ENCODE measurements around the gene ELOVL6.

Gene ELOVL6

DNA sequence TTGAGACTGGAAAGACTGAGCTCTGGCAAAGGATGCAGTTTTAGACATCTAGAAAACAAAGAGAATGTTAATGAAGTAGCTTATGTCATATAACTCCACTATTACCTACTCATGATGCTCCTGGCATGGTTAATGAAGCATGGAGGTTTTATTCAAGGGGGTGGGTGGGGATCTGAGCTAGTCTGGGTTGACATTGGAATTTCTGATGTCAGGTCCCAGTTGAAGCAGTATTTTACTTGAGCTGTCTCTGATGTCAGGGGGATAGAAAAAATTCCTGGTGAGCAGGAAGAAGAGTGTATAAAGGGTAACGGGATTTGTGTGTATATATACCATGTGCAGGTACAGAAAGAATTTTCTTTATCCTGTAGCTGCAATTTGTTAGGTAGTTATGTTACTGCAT, 102.0 kb downstream of the ELOVL6 start:
- Histone ChIP-seq H2AFZ (ENCODE audit: low read depth) (no peak overlapping the region), H3K79me2 (ENCODE audit: insufficient read depth, low read depth) (no peaks in the 10 kb centered on the region), H3K27ac (no peak overlapping the region), H3K4me3 (IDR thresholded peaks at IDR 0.05; ENCODE audit: insufficient read depth, low read depth, low read length) (no peak overlapping the region), H3K9ac (no peak overlapping the region), H4K20me1 (ENCODE audit: insufficient read depth) (no peaks in the 10 kb centered on the region), H3K27me3 (ENCODE audit: insufficient read depth, low read depth) (no peaks in the 10 kb centered on the region), H3K4me2 (no peak overlapping the region), H3K4me1 (ENCODE audit: low read depth, poor library complexity, severe bottlenecking) (no peaks in the 10 kb centered on the region), H3K36me3 (ENCODE audit: insufficient read depth) (no peaks in the 10 kb centered on the region)
- TF ChIP-seq, protein P1, sequence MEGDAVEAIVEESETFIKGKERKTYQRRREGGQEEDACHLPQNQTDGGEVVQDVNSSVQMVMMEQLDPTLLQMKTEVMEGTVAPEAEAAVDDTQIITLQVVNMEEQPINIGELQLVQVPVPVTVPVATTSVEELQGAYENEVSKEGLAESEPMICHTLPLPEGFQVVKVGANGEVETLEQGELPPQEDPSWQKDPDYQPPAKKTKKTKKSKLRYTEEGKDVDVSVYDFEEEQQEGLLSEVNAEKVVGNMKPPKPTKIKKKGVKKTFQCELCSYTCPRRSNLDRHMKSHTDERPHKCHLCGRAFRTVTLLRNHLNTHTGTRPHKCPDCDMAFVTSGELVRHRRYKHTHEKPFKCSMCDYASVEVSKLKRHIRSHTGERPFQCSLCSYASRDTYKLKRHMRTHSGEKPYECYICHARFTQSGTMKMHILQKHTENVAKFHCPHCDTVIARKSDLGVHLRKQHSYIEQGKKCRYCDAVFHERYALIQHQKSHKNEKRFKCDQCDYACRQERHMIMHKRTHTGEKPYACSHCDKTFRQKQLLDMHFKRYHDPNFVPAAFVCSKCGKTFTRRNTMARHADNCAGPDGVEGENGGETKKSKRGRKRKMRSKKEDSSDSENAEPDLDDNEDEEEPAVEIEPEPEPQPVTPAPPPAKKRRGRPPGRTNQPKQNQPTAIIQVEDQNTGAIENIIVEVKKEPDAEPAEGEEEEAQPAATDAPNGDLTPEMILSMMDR (conservative IDR thresholded peaks at IDR 0.05; ENCODE audit: low read depth, low read length), result no peak

DNA sequence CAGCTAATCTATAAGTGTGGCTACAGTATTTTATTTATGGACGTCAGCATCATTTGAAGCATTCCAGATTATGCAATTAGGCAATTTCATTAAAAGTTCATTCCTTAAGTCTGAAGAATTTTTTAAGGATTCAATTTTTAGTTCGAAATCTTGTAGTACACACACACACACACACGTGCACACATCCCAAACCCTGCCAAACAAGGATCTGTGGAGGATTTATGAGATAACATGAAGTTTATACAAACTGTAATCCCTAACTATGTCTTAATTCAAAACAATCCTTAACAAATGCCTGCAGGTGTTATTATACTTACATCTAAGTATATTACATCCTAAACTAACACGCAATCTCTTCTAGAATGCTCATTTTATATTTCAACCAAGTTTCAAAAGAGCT, 105.8 kb downstream of the ELOVL6 start:
- Histone ChIP-seq H3K9ac (no peak overlapping the region), H4K20me1 (ENCODE audit: insufficient read depth) (no peaks in the 10 kb centered on the region), H3K4me3 (IDR thresholded peaks at IDR 0.05; ENCODE audit: insufficient read depth, low read depth, low read length) (no peak overlapping the region), H3K36me3 (ENCODE audit: insufficient read depth) (no peaks in the 10 kb centered on the region), H3K27me3 (ENCODE audit: insufficient read depth, low read depth) (no peaks in the 10 kb centered on the region), H3K4me1 (ENCODE audit: low read depth, poor library complexity, severe bottlenecking) (peaks cover 28% of the 10 kb centered on the region), H3K4me2 (no peak overlapping the region), H2AFZ (ENCODE audit: low read depth) (no peak overlapping the region), H3K79me2 (ENCODE audit: insufficient read depth, low read depth) (no peaks in the 10 kb centered on the region), H3K27ac (no peak overlapping the region)
- TF ChIP-seq, protein P1 (conservative IDR thresholded peaks at IDR 0.05; ENCODE audit: low read depth, low read length), result no peak

DNA sequence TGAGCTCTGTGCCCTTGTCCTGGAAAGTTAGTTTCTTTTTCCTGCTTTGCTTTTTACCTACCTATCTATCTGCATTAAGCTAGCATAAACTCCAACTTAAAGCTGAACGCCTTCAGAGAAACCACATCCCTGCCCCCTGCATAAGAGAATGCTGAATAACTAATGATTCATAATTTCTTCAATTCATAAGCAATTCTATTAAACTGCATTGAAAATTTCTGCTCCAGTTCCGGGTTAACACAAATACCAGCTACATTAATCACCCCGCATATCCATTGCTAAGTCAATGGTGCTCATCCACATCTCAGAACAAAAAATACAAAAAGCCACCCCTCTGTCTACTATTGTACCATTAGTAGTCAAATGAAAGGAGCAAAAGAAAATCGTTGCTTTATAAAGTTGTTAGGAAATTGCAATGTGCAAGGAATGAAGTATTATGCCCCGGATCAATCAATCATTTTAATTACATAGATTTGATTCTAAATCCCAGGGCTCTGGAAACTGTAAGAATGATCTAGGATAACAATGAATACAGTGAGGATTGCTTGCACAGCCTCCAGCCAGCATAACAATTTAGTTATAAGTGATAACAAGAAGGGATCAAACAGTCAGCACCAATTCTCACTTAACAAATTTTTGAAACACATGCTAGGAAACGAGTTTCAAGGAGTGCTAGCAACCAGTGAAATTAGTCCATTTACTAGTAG, 106.8 kb downstream of the ELOVL6 start:
- peaks cover 33% of the 10 kb centered on the region for H3K4me1 ChIP-seq (ENCODE audit: low read depth, poor library complexity, severe bottlenecking)
- H3K79me2 ChIP-seq (ENCODE audit: insufficient read depth, low read depth), result no peaks in the 10 kb centered on the region
- H3K36me3 ChIP-seq (ENCODE audit: insufficient read depth), result no peaks in the 10 kb centered on the region
- no peak overlapping the region for H2AFZ ChIP-seq (ENCODE audit: low read depth)
- H3K9ac ChIP-seq, result no peak overlapping the region
- H3K4me2 ChIP-seq, result no peak overlapping the region
- H4K20me1 ChIP-seq (ENCODE audit: insufficient read depth), result no peaks in the 10 kb centered on the region
- no peaks in the 10 kb centered on the region for H3K27me3 ChIP-seq (ENCODE audit: insufficient read depth, low read depth)
- no peak overlapping the region for H3K27ac ChIP-seq
- no peak overlapping the region for H3K4me3 ChIP-seq (IDR thresholded peaks at IDR 0.05; ENCODE audit: insufficient read depth, low read depth, low read length)
- TF ChIP-seq, protein P1 (conservative IDR thresholded peaks at IDR 0.05; ENCODE audit: low read depth, low read length), result no peak

DNA sequence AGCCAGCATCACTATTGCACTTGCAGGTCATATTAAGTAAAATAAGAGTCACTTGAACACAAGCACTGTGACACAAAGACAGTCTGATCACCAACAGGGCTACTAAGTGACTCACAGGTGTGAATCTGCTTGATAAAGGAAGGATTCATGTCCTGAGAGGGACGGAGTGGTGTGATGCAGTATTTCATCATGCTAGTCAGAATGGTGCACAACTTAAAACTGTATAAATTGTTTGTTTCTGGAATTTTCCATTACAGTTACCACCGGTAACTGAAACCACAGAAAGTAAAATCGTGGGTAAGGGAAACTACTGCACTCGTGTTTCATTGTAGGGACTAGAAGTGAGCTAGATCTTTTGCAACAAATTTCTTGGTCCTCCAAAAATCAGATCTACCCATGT, 109.7 kb downstream of the ELOVL6 start:
- H3K27me3 ChIP-seq (ENCODE audit: insufficient read depth, low read depth), result no peaks in the 10 kb centered on the region
- no peaks in the 10 kb centered on the region for H4K20me1 ChIP-seq (ENCODE audit: insufficient read depth)
- H3K4me3 ChIP-seq (IDR thresholded peaks at IDR 0.05; ENCODE audit: insufficient read depth, low read depth, low read length), result no peak overlapping the region
- no peaks in the 10 kb centered on the region for H3K79me2 ChIP-seq (ENCODE audit: insufficient read depth, low read depth)
- peak overlapping the region; percentile 10; the same call in 1 of the 2 replicates for H3K27ac ChIP-seq
- TF ChIP-seq, protein P1 (conservative IDR thresholded peaks at IDR 0.05; ENCODE audit: low read depth, low read length), result no peak
- no peak overlapping the region for H3K9ac ChIP-seq
- peaks cover 44% of the 10 kb centered on the region for H3K4me1 ChIP-seq (ENCODE audit: low read depth, poor library complexity, severe bottlenecking)
- peak overlapping the region; percentile 17; the same call in 1 of the 2 replicates for H3K4me2 ChIP-seq
- H2AFZ ChIP-seq (ENCODE audit: low read depth), result no peak overlapping the region
- H3K36me3 ChIP-seq (ENCODE audit: insufficient read depth), result no peaks in the 10 kb centered on the region

Data from KMS-11 (cell line).